Gastrocnemius medialis (tissue), 4 donors: Measurements from ENCODE around the gene GARIN5A. TPM values are rescaled to one million over a fixed set of nuclear protein-coding genes. Genes with fewer than 3 reads are reported as not detected.

Experiments
- ATAC-seq, 2 donors: fragments of 150-250 bp; one replicate each; pipeline ENCODE4 v1.9.1; 2016
- DNase-seq, 2 donors: peaks; one replicate each; pipeline ENCODE4 v3.0.0-alpha.2; 2019
- H3K27ac ChIP-seq, 4 donors: fragments of 200-600 bp; sonication (generic); 1 replicate in 1 of 4; 2 replicates in 3 of 4; pipeline ENCODE4 v1.5.1; 2016 to 2018; ENCODE audit warnings: mild to moderate bottlenecking in 2 of 4, moderate library complexity in 1 of 4
- H3K27me3 ChIP-seq, 3 donors: fragments of 200-600 bp; sonication (generic) in 2 of 3; 1 replicate in 1 of 3; 2 replicates in 2 of 3; pipeline versions ENCODE4 v1.5.1 to v1.6.0; 2016 to 2019; ENCODE audit warnings: mild to moderate bottlenecking in 1 of 3, moderate library complexity in 1 of 3
- H3K36me3 ChIP-seq, 2 donors: fragments of 200-600 bp; sonication (generic) in 1 of 2; one replicate each; pipeline ENCODE4 v1.5.1; 2017 to 2018
- H3K4me1 ChIP-seq, 2 donors: fragments of 200-600 bp; sonication (generic) in 1 of 2; one replicate each; pipeline ENCODE4 v1.5.1; 2016 to 2017; ENCODE audit warnings: mild to moderate bottlenecking in 2 of 2
- H3K4me3 ChIP-seq, 4 donors: fragments of 200-600 bp; sonication (generic) in 3 of 4; 1 replicate in 1 of 4; 2 replicates in 3 of 4; pipeline ENCODE4 v1.5.1; 2016 to 2019; ENCODE audit warnings: mild to moderate bottlenecking in 2 of 4
- H3K9me3 ChIP-seq, 3 donors: fragments of 200-600 bp; sonication (generic) in 2 of 3; 1 replicate in 1 of 3; 2 replicates in 2 of 3; pipeline ENCODE4 v1.5.1; 2016 to 2019
- CTCF ChIP-seq, 5 experiments: fragments of 450-650 bp in 3 of 5; fragments of 200-600 bp in 2 of 5; sonication (generic) in 2 of 5; IDR thresholded peaks in 4 of 5; conservative IDR thresholded peaks in 1 of 5; 1 replicate in 4 of 5; 2 replicates in 1 of 5; pipeline ENCODE4 v1.5.1; 2016 to 2019; ENCODE audit warnings: antibody characterized with exemption in 5 of 5, mild to moderate bottlenecking in 3 of 5, moderate library complexity in 3 of 5
- POLR2A ChIP-seq, 2 donors: fragments of 450-650 bp; IDR thresholded peaks; one replicate each; pipeline ENCODE4 v1.6.1; 2017; ENCODE audit warnings: antibody characterized with exemption in 2 of 2, mild to moderate bottlenecking in 2 of 2, moderate library complexity in 2 of 2
- in situ Hi-C, 4 donors: fragments of 200-750 bp; cut with MboI; loops; one replicate each; pipeline versions ENCODE4 v1.15.0 to v1.8.0; 2017; ENCODE audit warnings: low sequenced_read_pairs in 4 of 4
- intact Hi-C: fragments of 100-400 bp; cut with DNase I; formaldehyde crosslinking; loops from one replicate; pipeline ENCODE4 v1.15.1; 2023; ENCODE audit warnings: low total_unique reads
- total RNA-seq, 4 donors: library from RNA; depleted of rRNA; stranded (reverse); fragments of >200 nt; gene quantifications; one replicate each; pipeline versions ENCODE4 v1.1.0 to v1.2.3, GENCODE V29; 2016

Gene GARIN5A
- total RNA-seq, 4 donors from 2014 or later: 1.2 to 11.0 (median 1.9) TPM; not detected in 1

GRCh38 chr19:50485284-50485955 is 8.8 kb upstream of the GARIN5A start:
- TF ChIP-seq CTCF (IDR thresholded peaks at IDR 0.05 in 4 of 5, conservative IDR thresholded peaks at IDR 0.05 in 1 of 5) (no peak), POLR2A (IDR thresholded peaks at IDR 0.05) (no peak)
- Histone ChIP-seq H3K27ac (peak overlapping the region in 2 of 4 donors; percentile 26 to 85), H3K9me3 (no peaks in the 10 kb centered on the region), H3K4me1 (peaks cover 1 to 10% of the 10 kb centered on the region in 2 donors), H3K4me3 (no peak overlapping the region), H3K36me3 (peaks cover 0 to 33% of the 10 kb centered on the region in 2 donors), H3K27me3 (no peaks in the 10 kb centered on the region)
- intact Hi-C loops (loop anchor here (10.0 kb wide), 1 partner anchor 281 kb away; the partner anchor contains the start of gene MYH14), in situ Hi-C loops (no loop called here)
- DNase-seq (no peak), ATAC-seq (no peak)

GRCh38 chr19:50482916-50483315 is 6.3 kb upstream of the GARIN5A start:
- Histone ChIP-seq H3K4me3 (no peak overlapping the region), H3K27me3 (no peaks in the 10 kb centered on the region), H3K36me3 (peaks cover 0 to 54% of the 10 kb centered on the region in 2 donors), H3K27ac (peak overlapping the region in 2 of 4 donors; percentile 22 to 42), H3K4me1 (peaks cover under 1 to 4% of the 10 kb centered on the region in 2 donors), H3K9me3 (no peaks in the 10 kb centered on the region)
- TF ChIP-seq POLR2A (IDR thresholded peaks at IDR 0.05) (no peak), CTCF (IDR thresholded peaks at IDR 0.05 in 4 of 5, conservative IDR thresholded peaks at IDR 0.05 in 1 of 5) (no peak)
- intact Hi-C loops (loop anchor here (10.0 kb wide), 1 partner anchor 278 kb away; the partner anchor contains the start of gene MYH14), in situ Hi-C loops (no loop called here)
- ATAC-seq: no peak
- DNase-seq: no peak

- no peak for ATAC-seq
Observed at GRCh38 chr19:50482271-50482855, 5.7 kb upstream of the GARIN5A start.

More at GRCh38 chr19:50482271-50482855, 5.7 kb upstream of the GARIN5A start:
- peak overlapping the region in 1 of 4 donors; percentile 22 for H3K27ac ChIP-seq
- peaks cover 6 to 8% of the 10 kb centered on the region in 2 donors for H3K4me1 ChIP-seq
- DNase-seq: no peak
- H3K9me3 ChIP-seq: no peaks in the 10 kb centered on the region
- intact Hi-C loops: loop anchor here (10.0 kb wide), 1 partner anchor 278 kb away; the partner anchor contains the start of gene MYH14
- in situ Hi-C loops: no loop called here
- H3K4me3 ChIP-seq: no peak overlapping the region
- H3K27me3 ChIP-seq: no peaks in the 10 kb centered on the region
- no peak for TF ChIP-seq POLR2A (IDR thresholded peaks at IDR 0.05)
- TF ChIP-seq CTCF (IDR thresholded peaks at IDR 0.05 in 4 of 5, conservative IDR thresholded peaks at IDR 0.05 in 1 of 5): no peak
- peaks cover 0 to 51% of the 10 kb centered on the region in 2 donors for H3K36me3 ChIP-seq
